ENCODE results near the gene RASGRP3.
A peak's percentile ranks its signal among the peaks of the same experiment; 100 is the strongest.

RASGRP3 gene

GRCh38 chr2:33598561-33599174 lies 122.2 kb downstream of the RASGRP3 start:
- TF ChIP-seq CTCF (IDR thresholded peaks at IDR 0.05; ENCODE audit: low read depth, low read length) = no peak
- DNase-seq (ENCODE audit: extremely low read depth, low read depth) = no peak

- peak; percentile 8 for TF ChIP-seq CTCF (IDR thresholded peaks at IDR 0.05; ENCODE audit: low read depth, low read length)
- peak; percentile 99 for DNase-seq (ENCODE audit: extremely low read depth, low read depth)
Measured at GRCh38 chr2:33599175-33599942, 122.9 kb downstream of the RASGRP3 start, which contains the start of gene FAM98A. TSS of gene FAM98A (minus strand) at chr2:33599299. CDS start at chr2:33599221, 78 bp downstream.

GRCh38 chr2:33599943-33600192 lies 123.4 kb downstream of the RASGRP3 start:
- TF ChIP-seq CTCF (IDR thresholded peaks at IDR 0.05; ENCODE audit: low read depth, low read length) = no peak

DNA sequence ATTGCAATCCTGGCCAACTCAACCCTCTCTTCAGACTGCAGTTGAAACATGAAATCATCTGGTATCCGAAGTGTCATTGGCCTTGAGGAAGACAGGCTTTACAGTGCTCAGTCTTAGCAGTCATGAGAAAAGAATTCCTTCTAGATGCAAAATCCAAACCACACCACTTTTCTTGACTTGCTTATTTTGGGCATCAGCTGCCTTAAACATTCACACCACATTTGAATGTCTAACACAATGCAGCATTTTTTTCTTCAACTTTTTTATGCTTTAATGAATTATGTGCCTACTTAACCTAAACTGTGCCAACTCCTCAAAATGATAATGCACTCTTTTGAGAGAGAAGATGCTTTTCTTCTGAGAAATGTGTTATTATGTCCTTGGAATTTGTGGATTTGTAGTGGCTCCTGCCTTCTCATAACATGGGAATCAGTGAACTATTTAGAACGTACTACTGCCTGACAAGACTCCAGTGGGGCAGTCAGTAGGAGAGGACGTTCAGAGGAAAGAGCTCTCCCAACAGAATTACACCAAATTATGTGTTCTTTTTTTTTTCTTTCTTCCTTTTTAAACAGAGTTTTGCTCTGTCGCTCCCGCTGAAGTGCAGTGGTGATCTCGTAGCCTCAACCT lies 125.9 kb downstream of the RASGRP3 start:
- TF ChIP-seq CTCF (IDR thresholded peaks at IDR 0.05; ENCODE audit: low read depth, low read length) = no peak
- DNase-seq (ENCODE audit: extremely low read depth, low read depth) = no peak

More at GRCh38 chr2:33599943-33600192, 123.4 kb downstream of the RASGRP3 start:
- no peak for DNase-seq (ENCODE audit: extremely low read depth, low read depth)

- DNase-seq (ENCODE audit: extremely low read depth, low read depth) = no peak
- TF ChIP-seq CTCF (IDR thresholded peaks at IDR 0.05; ENCODE audit: low read depth, low read length) = no peak
Measured at GRCh38 chr2:33603416-33603815, 127.0 kb downstream of the RASGRP3 start.

DNA sequence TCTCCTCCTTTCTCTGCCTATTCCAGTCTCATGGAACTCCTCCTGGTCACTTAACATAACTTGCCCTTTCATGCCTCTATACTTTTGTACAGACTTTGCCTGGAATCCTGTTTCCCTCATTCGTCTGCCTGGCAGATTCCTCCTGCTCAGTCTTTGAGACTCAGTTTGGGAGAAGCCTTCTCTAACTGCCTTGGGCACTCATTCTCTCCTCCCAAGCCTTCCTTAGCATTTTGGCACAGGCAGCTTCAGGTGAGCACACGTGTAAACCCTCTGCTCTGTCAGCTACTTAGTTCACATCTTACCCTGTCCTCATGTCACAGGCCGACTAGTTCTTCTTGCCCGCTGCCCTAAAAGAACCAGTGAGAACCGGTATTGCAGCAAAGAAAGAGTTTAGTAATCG lies 128.6 kb downstream of the RASGRP3 start:
- no peak for TF ChIP-seq CTCF (IDR thresholded peaks at IDR 0.05; ENCODE audit: low read depth, low read length)
- no peak for DNase-seq (ENCODE audit: extremely low read depth, low read depth)

DNA sequence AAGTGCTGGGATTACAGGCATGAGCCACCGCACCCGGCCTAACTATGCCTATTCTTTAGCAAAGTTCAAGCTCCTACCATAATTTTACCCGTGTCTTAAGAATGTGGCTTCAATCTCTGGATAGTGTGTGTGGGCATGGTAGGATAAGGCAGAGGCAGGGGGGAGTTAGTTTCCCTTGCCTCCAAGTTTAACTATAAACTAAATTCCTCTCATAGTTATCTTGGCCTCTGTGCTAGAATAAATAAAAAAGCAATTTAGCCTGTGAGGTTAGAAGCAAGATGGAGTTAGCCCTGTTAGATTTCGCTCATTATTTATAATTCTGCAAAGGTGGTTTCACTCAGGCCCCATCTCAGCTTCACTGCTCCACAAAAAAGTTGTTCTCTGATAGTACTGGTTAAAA lies 129.7 kb downstream of the RASGRP3 start:
- no peak for TF ChIP-seq CTCF (IDR thresholded peaks at IDR 0.05; ENCODE audit: low read depth, low read length)
- DNase-seq (ENCODE audit: extremely low read depth, low read depth) = no peak
